Keratinocyte (primary cell): Measurements from ENCODE around the gene MKRN2. TPM values are rescaled to one million over a fixed set of nuclear protein-coding genes. Genes with fewer than 3 reads are reported as not detected.

Source experiments
- DNase-seq: peaks from one replicate; pipeline ENCODE4 v3.0.0-alpha.2; 2011; ENCODE audit warnings: low read depth, missing footprints, low spot score
- FAIRE-seq: peaks from 2 replicates; lab custom pipeline; 2011; peaks lifted over from hg19 to GRCh38; lab: Jason Lieb, UNC
- H2AFZ ChIP-seq: 2 replicates; pipeline ENCODE4 v1.6.0; 2012; ENCODE audit warnings: low read length, control low read depth, inconsistent platforms; ENCODE audit not compliant: control insufficient read depth
- H3K27ac ChIP-seq: 2 replicates; pipeline ENCODE4 v1.5.1; 2011; ENCODE audit warnings: low read length; ENCODE audit not compliant: control insufficient read depth, insufficient read depth
- H3K27me3 ChIP-seq: 3 replicates; pipeline ENCODE4 v1.6.0; 2011; ENCODE audit warnings: low read length; ENCODE audit not compliant: control insufficient read depth, insufficient read depth; ENCODE audit errors: extremely low read depth
- H3K36me3 ChIP-seq, 2 experiments: 2 replicates in 1 of 2; 3 replicates in 1 of 2; pipeline ENCODE4 v1.5.1; 2011; ENCODE audit warnings: low read length in 2 of 2, mild to moderate bottlenecking in 1 of 2; ENCODE audit not compliant: control insufficient read depth in 2 of 2, insufficient read depth in 2 of 2; ENCODE audit errors: extremely low read depth in 1 of 2
- H3K4me1 ChIP-seq: 3 replicates; pipeline ENCODE4 v1.5.1; 2011; ENCODE audit warnings: low read length; ENCODE audit not compliant: control insufficient read depth, insufficient read depth; ENCODE audit errors: extremely low read depth
- H3K4me2 ChIP-seq: 3 replicates; pipeline ENCODE4 v1.6.0; 2011; ENCODE audit warnings: low read depth, low read length; ENCODE audit not compliant: control insufficient read depth, insufficient read depth; ENCODE audit errors: extremely low read depth
- H3K4me3 ChIP-seq, 3 experiments: fragments of 200-600 bp in 1 of 3; sonication (generic) in 1 of 3; 2 replicates in 2 of 3; 3 replicates in 1 of 3; pipeline ENCODE4 v1.5.1; 2011 to 2016; ENCODE audit warnings: low read length in 3 of 3, mild to moderate bottlenecking in 3 of 3, control low read depth in 2 of 3, inconsistent platforms in 1 of 3, low read depth in 1 of 3, mixed read lengths in 1 of 3, mixed run types in 1 of 3, moderate library complexity in 1 of 3; ENCODE audit not compliant: control insufficient read depth in 2 of 3, insufficient read depth in 2 of 3; ENCODE audit errors: extremely low read depth in 1 of 3
- H3K79me2 ChIP-seq: 2 replicates; pipeline ENCODE4 v1.6.0; 2012; ENCODE audit warnings: low read length; ENCODE audit not compliant: control insufficient read depth, insufficient read depth
- H3K9ac ChIP-seq: 3 replicates; pipeline ENCODE4 v1.6.0; 2011; ENCODE audit warnings: low read length; ENCODE audit not compliant: control insufficient read depth, insufficient read depth; ENCODE audit errors: extremely low read depth
- H3K9me1 ChIP-seq: 3 replicates; pipeline ENCODE4 v1.6.0; 2011; ENCODE audit warnings: low read length; ENCODE audit not compliant: control insufficient read depth, insufficient read depth; ENCODE audit errors: extremely low read depth
- H3K9me3 ChIP-seq: 2 replicates; pipeline ENCODE4 v1.5.1; 2012; ENCODE audit warnings: low read depth, low read length; ENCODE audit not compliant: control insufficient read depth
- H4K20me1 ChIP-seq: 3 replicates; pipeline ENCODE4 v1.6.0; 2011; ENCODE audit warnings: low read length; ENCODE audit not compliant: control insufficient read depth, insufficient read depth; ENCODE audit errors: extremely low read depth
- EZH2 ChIP-seq: IDR thresholded peaks from one replicate; pipeline ENCODE4 v1.6.1; 2012; ENCODE audit warnings: inconsistent platforms, mild to moderate bottlenecking, low read length, moderate library complexity
- dilution Hi-C: fragments of 300-500 bp; cut with MboI; formaldehyde crosslinking; loops from one replicate; pipeline ENCODE4 v1.7.0; 2020; ENCODE audit warnings: low sequenced_read_pairs; ENCODE audit not compliant: extremely low pct_ligation_motif_present
- polyA plus RNA-seq, 5 experiments: library from polyadenylated mRNA; depleted of rRNA in 3 of 5; stranded (reverse) in 3 of 5; stranded (forward) in 1 of 5; unstranded in 1 of 5; fragments of >200 nt; gene quantifications; 1 replicate in 1 of 5; 2 replicates in 3 of 5; 3 replicates in 1 of 5; pipeline versions ENCODE4 v1.2.1 to v1.2.3, GENCODE V29; 2011 to 2012; ENCODE audit warnings: missing spikeins in 2 of 5, low read depth in 1 of 5, low replicate concordance in 1 of 5
- TF ChIP-seq, protein P1 (sequence below), 3 experiments: IDR thresholded peaks in 1 of 3; conservative IDR thresholded peaks in 1 of 3; optimal IDR thresholded peaks in 1 of 3; 2 replicates in 2 of 3; 3 replicates in 1 of 3; pipeline versions ENCODE3 to v1.5.1; 2011; ENCODE audit warnings: low read length in 3 of 3, mild to moderate bottlenecking in 3 of 3, moderate library complexity in 2 of 3, control low read depth in 1 of 3, inconsistent platforms in 1 of 3; ENCODE audit not compliant: insufficient read depth in 2 of 3; ENCODE audit errors: extremely low read depth in 1 of 3

MKRN2 gene
- polyA plus RNA-seq, 1 donor (not counting 4 experiments of a cell fraction or from before 2014, with no cell fraction given), result 31.8 TPM

DNA sequence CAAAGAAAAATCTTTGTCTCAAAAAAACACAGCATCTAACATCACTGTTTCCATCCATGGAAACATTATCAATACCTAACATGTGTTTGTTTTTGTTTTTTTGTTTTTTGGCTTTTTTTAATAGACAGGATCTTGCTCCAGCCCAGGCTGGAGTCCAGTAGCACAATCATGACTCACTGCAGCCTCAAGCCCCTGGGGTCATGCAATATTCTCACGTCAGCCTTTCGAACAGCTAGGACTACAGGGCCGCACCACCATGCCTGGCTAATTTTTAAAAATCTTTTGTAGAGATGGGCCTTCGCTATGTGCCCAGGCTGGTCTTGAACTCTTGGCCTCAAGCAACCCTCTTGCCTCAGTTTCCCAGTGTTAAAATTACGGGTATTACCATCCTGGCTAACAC, 54.2 kb downstream of the MKRN2 start:
- H4K20me1 ChIP-seq, result no peaks in the 10 kb centered on the region
- H3K36me3 ChIP-seq, result peaks cover 13 to 14% of the 10 kb centered on the region in 2 experiments
- H3K9ac ChIP-seq, result no peak overlapping the region
- FAIRE-seq (no peak), DNase-seq (no peak)
- H3K4me1 ChIP-seq, result no peaks in the 10 kb centered on the region
- TF ChIP-seq EZH2, result no peak
- TF ChIP-seq, protein P1, sequence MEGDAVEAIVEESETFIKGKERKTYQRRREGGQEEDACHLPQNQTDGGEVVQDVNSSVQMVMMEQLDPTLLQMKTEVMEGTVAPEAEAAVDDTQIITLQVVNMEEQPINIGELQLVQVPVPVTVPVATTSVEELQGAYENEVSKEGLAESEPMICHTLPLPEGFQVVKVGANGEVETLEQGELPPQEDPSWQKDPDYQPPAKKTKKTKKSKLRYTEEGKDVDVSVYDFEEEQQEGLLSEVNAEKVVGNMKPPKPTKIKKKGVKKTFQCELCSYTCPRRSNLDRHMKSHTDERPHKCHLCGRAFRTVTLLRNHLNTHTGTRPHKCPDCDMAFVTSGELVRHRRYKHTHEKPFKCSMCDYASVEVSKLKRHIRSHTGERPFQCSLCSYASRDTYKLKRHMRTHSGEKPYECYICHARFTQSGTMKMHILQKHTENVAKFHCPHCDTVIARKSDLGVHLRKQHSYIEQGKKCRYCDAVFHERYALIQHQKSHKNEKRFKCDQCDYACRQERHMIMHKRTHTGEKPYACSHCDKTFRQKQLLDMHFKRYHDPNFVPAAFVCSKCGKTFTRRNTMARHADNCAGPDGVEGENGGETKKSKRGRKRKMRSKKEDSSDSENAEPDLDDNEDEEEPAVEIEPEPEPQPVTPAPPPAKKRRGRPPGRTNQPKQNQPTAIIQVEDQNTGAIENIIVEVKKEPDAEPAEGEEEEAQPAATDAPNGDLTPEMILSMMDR (optimal IDR thresholded peaks at IDR 0.05 in 1 of 3, IDR thresholded peaks at IDR 0.05 in 1 of 3, conservative IDR thresholded peaks at IDR 0.05 in 1 of 3; ENCODE audit: extremely low read depth in 1 of 3, insufficient read depth in 2 of 3, low read length in 3 of 3), result no peak
- H2AFZ ChIP-seq, result no peak overlapping the region
- H3K9me1 ChIP-seq, result no peaks in the 10 kb centered on the region
- H3K27ac ChIP-seq, result no peak overlapping the region
- no peak overlapping the region for H3K4me3 ChIP-seq
- peaks cover 29% of the 10 kb centered on the region for H3K79me2 ChIP-seq
- no peaks in the 10 kb centered on the region for H3K9me3 ChIP-seq
- no peaks in the 10 kb centered on the region for H3K27me3 ChIP-seq
- no peak overlapping the region for H3K4me2 ChIP-seq
- dilution Hi-C loops, result no loop called here

DNA sequence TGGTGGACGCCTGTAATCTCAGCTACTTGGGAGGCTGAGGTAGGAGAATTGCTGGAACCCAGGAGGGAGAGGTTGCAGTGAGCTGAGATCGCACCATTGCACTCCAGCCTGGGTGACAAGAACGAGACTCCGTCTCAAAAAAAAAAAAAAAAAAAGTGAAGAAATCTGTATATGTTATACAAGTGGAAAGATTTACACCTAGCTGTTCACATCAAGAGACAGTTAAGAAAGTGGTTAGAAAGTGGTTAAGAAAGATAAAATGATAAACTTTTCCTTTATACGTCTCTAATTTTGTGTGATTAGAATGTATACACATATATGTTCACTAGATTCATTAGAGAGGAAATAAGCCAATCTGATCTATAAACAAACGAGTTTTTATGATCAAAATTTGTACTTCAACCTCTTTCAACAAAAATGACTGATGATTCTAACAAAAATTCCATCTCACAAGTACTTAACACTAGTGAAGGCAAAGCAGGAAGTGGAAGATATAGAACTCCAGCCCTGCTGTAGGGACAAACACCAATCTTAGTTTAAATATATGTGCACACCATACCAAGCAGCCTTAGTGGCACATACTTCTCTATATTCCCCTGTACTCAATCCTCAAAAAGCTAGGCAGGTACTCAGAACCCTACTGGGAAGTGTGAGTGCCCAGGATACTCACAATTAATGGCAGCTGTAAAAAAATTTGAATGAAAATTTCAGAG, 55.8 kb downstream of the MKRN2 start:
- DNase-seq (no peak), FAIRE-seq (no peak)
- TF ChIP-seq, protein P1 (optimal IDR thresholded peaks at IDR 0.05 in 1 of 3, IDR thresholded peaks at IDR 0.05 in 1 of 3, conservative IDR thresholded peaks at IDR 0.05 in 1 of 3; ENCODE audit: extremely low read depth in 1 of 3, insufficient read depth in 2 of 3, low read length in 3 of 3), result no peak
- TF ChIP-seq EZH2, result no peak
- Histone ChIP-seq H3K9ac (no peak overlapping the region), H3K9me1 (no peaks in the 10 kb centered on the region), H3K4me1 (no peaks in the 10 kb centered on the region), H3K27me3 (no peaks in the 10 kb centered on the region), H3K36me3 (peaks cover 7 to 9% of the 10 kb centered on the region in 2 experiments), H4K20me1 (no peaks in the 10 kb centered on the region), H2AFZ (no peak overlapping the region), H3K4me2 (no peak overlapping the region), H3K79me2 (peaks cover 31% of the 10 kb centered on the region), H3K9me3 (no peaks in the 10 kb centered on the region), H3K4me3 (no peak overlapping the region), H3K27ac (no peak overlapping the region)
- dilution Hi-C loops, result no loop called here
